ENCODE data around the gene TPTE. TPM values are rescaled to one million over a fixed set of nuclear protein-coding genes. Genes with fewer than 3 reads are reported as not detected.
"Not testable (repeated sequence)": the region's sequence is repeated elsewhere in the genome, so short reads cannot be mapped to it uniquely, and the experiment has no call there.

The TPTE gene
- total RNA-seq = not detected in 2 replicates
- not detected in 2 replicates for polyA plus RNA-seq

DNA sequence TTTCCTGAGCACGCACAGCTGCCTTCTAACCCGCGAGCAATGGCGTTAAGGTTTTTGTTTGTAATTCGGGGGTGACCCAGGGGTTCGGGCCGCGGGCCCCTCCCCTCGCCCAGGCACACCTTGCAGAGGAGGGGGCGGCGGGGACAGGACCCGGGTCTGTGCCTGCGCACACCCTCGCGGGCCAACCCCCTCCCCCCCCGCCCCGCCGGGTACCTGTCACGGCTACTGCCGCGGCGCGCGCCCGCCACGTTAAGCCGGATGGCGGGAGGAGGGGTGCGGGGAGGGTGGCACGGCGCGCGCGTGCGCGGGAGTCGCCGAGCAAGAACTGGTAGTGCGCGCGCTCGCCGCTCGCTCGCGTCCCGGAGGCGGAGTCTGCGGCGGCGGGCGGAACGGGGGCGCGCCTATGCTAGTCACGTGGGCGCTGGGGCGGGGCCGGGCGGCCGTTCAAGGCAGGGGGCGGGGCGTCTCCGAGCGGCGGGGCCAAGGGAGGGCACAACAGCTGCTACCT, at the start of gene TPTE:
TSS of gene TPTE (plus strand) at position 493 of the 508 bp plus-strand sequence. CDS start 17,141 bp downstream, outside the sequence.
- no peak within 1 kb of the TSS for H2AFZ ChIP-seq
- H3K4me2 ChIP-seq = no peak within 1 kb of the TSS
- H3K27ac ChIP-seq = no peak within 1 kb of the TSS
- 98% methylated on average over 13 of the region's 66 CpGs for WGBS (ENCODE audit: low lambda C conversion rate, missing lambda C conversion rate)
- H3K9me3 ChIP-seq (ENCODE audit: low read depth) = peaks cover 9% of the 10 kb centered on the region
- DNase-seq (ENCODE audit: low spot score) = no peak
- no peaks in the 10 kb centered on the region for H4K20me1 ChIP-seq (ENCODE audit: insufficient read depth, poor library complexity, severe bottlenecking)
- H3K4me3 ChIP-seq = no peak within 1 kb of the TSS
- H3K79me2 ChIP-seq = no peaks in the 10 kb centered on the region
- no peaks in the 10 kb centered on the region for H3K9me2 ChIP-seq (replicated peaks; ENCODE audit: insufficient read depth)
- no peaks in the 10 kb centered on the region for H3K36me3 ChIP-seq (replicated peaks; ENCODE audit: insufficient read depth, low read depth)
- H3K4me1 ChIP-seq (ENCODE audit: insufficient read depth) = no peaks in the 10 kb centered on the region
- TF ChIP-seq EZH2 (IDR thresholded peaks at IDR 0.05; ENCODE audit: borderline replicate concordance) = no peak
- no peak for TF ChIP-seq EZH2phosphoT487 (IDR thresholded peaks at IDR 0.05; ENCODE audit: low read depth, severe bottlenecking, unreplicated experiment)
- TF ChIP-seq, protein P1, sequence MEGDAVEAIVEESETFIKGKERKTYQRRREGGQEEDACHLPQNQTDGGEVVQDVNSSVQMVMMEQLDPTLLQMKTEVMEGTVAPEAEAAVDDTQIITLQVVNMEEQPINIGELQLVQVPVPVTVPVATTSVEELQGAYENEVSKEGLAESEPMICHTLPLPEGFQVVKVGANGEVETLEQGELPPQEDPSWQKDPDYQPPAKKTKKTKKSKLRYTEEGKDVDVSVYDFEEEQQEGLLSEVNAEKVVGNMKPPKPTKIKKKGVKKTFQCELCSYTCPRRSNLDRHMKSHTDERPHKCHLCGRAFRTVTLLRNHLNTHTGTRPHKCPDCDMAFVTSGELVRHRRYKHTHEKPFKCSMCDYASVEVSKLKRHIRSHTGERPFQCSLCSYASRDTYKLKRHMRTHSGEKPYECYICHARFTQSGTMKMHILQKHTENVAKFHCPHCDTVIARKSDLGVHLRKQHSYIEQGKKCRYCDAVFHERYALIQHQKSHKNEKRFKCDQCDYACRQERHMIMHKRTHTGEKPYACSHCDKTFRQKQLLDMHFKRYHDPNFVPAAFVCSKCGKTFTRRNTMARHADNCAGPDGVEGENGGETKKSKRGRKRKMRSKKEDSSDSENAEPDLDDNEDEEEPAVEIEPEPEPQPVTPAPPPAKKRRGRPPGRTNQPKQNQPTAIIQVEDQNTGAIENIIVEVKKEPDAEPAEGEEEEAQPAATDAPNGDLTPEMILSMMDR (IDR thresholded peaks at IDR 0.05; ENCODE audit: poor library complexity) = no peak
- H3K27me3 ChIP-seq = no peaks in the 10 kb centered on the region

DNA sequence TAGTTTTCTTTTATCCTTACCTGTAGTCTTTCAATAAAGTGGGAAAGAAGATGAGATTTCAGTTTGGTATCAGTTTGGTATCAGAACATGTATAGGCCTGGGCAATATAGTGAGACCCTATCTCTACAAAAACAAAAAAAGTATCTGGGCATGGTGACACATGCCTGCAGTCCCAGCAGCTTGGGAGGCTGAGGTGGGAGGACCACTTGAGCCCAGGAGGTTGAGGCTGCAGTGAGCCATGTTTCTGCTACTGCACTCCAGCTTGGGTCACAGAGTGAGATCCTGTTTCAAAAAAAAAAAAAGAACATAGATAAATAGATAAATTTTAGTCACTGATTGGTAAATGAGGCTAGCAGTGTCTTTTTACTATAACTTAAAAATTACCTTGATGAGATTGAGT, 49.4 kb upstream of the TPTE start:
- H3K79me2 ChIP-seq; DNase-seq (ENCODE audit: low spot score); H3K27ac ChIP-seq; H3K9me2 ChIP-seq (replicated peaks; ENCODE audit: insufficient read depth); H3K27me3 ChIP-seq; H2AFZ ChIP-seq; H3K4me1 ChIP-seq (ENCODE audit: insufficient read depth); H3K36me3 ChIP-seq (replicated peaks; ENCODE audit: insufficient read depth, low read depth); H4K20me1 ChIP-seq (ENCODE audit: insufficient read depth, poor library complexity, severe bottlenecking); H3K4me2 ChIP-seq; H3K4me3 ChIP-seq: not testable (repeated sequence)
- H3K9me3 ChIP-seq (ENCODE audit: low read depth) = peaks cover 14% of the 10 kb centered on the region

DNA sequence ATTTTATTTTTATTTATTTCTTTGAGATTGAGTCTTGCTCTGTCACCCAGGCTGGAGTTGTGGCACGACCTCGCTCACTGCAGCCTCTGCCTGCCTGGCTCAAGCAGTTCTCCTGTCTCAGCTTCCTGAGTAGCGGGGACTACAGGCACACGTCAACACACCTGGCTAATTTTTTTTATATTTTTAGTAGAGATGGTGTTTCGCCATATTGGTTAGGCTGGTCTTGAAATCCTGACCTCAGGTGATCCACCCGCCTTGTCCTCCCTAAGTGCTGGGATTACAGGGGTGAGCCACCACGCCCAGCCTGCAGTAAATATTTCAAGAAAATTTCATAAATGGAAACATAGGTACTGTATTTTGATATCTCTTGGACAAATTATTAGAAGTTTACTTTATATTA, 43.6 kb upstream of the TPTE start:
- not testable (repeated sequence) for H2AFZ ChIP-seq; H3K9me3 ChIP-seq (ENCODE audit: low read depth); H3K9me2 ChIP-seq (replicated peaks; ENCODE audit: insufficient read depth); H3K27me3 ChIP-seq; H3K79me2 ChIP-seq; H4K20me1 ChIP-seq (ENCODE audit: insufficient read depth, poor library complexity, severe bottlenecking); H3K4me2 ChIP-seq; DNase-seq (ENCODE audit: low spot score); H3K36me3 ChIP-seq (replicated peaks; ENCODE audit: insufficient read depth, low read depth); H3K4me1 ChIP-seq (ENCODE audit: insufficient read depth); H3K4me3 ChIP-seq; H3K27ac ChIP-seq
- WGBS (ENCODE audit: low lambda C conversion rate, missing lambda C conversion rate) = 45% methylated on average over 7 of the region's 7 CpGs

DNA sequence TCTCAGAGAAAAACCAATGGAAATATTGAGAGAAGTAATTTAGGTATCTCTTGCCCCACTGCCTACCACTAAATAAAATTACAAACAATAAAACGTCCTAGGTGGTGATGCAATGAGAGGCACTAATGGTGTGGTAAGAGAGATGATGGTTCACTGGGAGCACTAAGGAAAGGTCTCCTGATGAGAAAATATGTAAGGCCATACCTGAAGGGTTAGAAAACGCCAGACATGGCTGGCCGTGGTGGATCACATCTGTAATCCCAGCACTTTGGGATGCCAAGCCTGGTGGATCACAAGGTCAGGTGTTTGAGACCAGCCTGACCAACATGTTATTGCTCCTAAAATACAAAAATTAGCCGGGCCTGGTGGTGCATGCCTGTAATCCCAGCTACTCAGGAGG, 41.5 kb upstream of the TPTE start:
- H3K9me3 ChIP-seq (ENCODE audit: low read depth); H3K79me2 ChIP-seq; DNase-seq (ENCODE audit: low spot score); H3K4me1 ChIP-seq (ENCODE audit: insufficient read depth); H3K27ac ChIP-seq; H3K4me2 ChIP-seq; H3K9me2 ChIP-seq (replicated peaks; ENCODE audit: insufficient read depth); H3K4me3 ChIP-seq; H3K36me3 ChIP-seq (replicated peaks; ENCODE audit: insufficient read depth, low read depth); H4K20me1 ChIP-seq (ENCODE audit: insufficient read depth, poor library complexity, severe bottlenecking); H3K27me3 ChIP-seq; H2AFZ ChIP-seq: not testable (repeated sequence)
- WGBS (ENCODE audit: low lambda C conversion rate, missing lambda C conversion rate) = 45% methylated on average over 4 of the region's 4 CpGs

DNA sequence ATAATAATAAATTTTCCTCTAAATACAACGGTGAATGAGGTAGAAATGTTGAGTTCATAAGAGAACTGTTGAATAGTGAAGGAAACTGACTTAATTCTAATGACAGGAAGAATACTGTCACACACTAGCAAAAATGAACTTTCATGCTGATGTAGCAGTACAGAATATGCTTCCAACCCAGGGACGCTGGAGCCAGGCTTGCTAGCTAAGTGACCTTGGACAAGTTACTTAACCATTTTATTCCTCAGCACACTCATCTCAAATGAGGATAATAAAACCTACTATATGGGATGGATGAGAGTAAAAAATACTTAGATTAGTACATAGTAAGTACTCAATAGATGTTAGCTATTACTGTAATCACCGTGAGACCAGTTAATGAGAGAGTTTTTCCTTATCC, 36.5 kb upstream of the TPTE start:
- H2AFZ ChIP-seq; H4K20me1 ChIP-seq (ENCODE audit: insufficient read depth, poor library complexity, severe bottlenecking); H3K36me3 ChIP-seq (replicated peaks; ENCODE audit: insufficient read depth, low read depth); H3K4me2 ChIP-seq; DNase-seq (ENCODE audit: low spot score); H3K9me2 ChIP-seq (replicated peaks; ENCODE audit: insufficient read depth); H3K4me1 ChIP-seq (ENCODE audit: insufficient read depth); H3K27me3 ChIP-seq; H3K27ac ChIP-seq; H3K79me2 ChIP-seq; H3K4me3 ChIP-seq; H3K9me3 ChIP-seq (ENCODE audit: low read depth): not testable (repeated sequence)
- WGBS (ENCODE audit: low lambda C conversion rate, missing lambda C conversion rate) = 53% methylated on average over 3 of the region's 3 CpGs

DNA sequence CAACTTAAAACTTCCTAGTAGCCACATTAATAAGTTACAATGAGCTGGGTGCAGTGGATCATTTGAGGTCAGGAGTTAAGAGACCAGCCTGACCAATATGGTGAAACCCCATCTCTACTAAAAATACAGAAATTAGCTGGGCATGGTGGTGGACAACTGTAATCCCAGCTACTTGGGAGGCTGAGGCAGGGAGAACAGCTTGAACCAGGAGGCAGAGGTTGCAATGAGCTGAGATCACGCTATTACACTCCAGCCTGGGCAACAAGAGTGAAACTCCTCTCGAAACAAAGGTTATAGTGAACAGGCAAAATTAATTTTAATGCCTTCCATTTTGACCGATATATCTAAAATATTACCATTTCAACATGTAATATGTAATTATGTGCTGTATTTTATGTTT, 30.9 kb upstream of the TPTE start:
- not testable (repeated sequence) for H2AFZ ChIP-seq

More for the DNA sequence above, 30.9 kb upstream of the TPTE start:
- DNase-seq (ENCODE audit: low spot score); H4K20me1 ChIP-seq (ENCODE audit: insufficient read depth, poor library complexity, severe bottlenecking); H3K27ac ChIP-seq; H3K36me3 ChIP-seq (replicated peaks; ENCODE audit: insufficient read depth, low read depth); H3K9me3 ChIP-seq (ENCODE audit: low read depth); H3K4me2 ChIP-seq; H3K4me1 ChIP-seq (ENCODE audit: insufficient read depth); H3K4me3 ChIP-seq; H3K27me3 ChIP-seq; H3K79me2 ChIP-seq; H3K9me2 ChIP-seq (replicated peaks; ENCODE audit: insufficient read depth): not testable (repeated sequence)
- 47% methylated on average over 3 of the region's 3 CpGs for WGBS (ENCODE audit: low lambda C conversion rate, missing lambda C conversion rate)
